Activated CD8-positive, alpha-beta memory T cell treated with anti-CD3 and anti-CD28 coated beads, Interleukin-2, amount 50 U/mL, for 1 hour (primary cell): ENCODE measurements around the gene BRSK2.

Experiments
- DNase-seq: peaks from one replicate; pipeline ENCODE4 v3.0.0-alpha.2; 2020; ENCODE audit errors: extremely low read depth

The BRSK2 gene

GRCh38 chr11:1468002-1468401 is 78.3 kb downstream of the BRSK2 start:
- no peak for DNase-seq

GRCh38 chr11:1468473-1469066 is 78.8 kb downstream of the BRSK2 start:
- no peak for DNase-seq

GRCh38 chr11:1469287-1469910 is 79.7 kb downstream of the BRSK2 start:
- DNase-seq = no peak

- DNase-seq = no peak
Observed at GRCh38 chr11:1469911-1470680, 80.4 kb downstream of the BRSK2 start.

GRCh38 chr11:1470681-1471611 is 81.2 kb downstream of the BRSK2 start:
- no peak for DNase-seq

DNA sequence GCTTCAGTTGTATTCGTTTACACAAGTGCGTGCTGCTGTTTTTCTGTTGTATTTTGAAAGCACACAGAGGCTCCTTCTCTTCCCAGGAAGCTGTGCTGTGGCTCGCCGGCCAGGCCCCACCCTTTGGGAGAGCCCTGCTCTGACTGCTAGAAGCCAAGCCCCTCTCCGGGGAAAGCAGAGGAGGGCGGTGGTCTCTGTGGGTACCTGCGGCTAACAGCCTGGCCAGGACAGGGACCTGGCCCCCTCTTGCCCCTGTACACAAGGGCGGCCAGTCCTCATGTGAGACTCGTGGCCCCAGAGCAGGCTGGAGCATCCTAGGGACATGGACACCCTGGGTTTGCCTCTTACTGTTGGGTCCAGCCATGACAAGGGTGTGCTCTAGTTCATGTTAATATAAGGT is 82.0 kb downstream of the BRSK2 start:
- DNase-seq = no peak

- no peak for DNase-seq
Observed at GRCh38 chr11:1472180-1473005, 82.7 kb downstream of the BRSK2 start.

GRCh38 chr11:1473011-1473628 is 83.4 kb downstream of the BRSK2 start:
- no peak for DNase-seq

- no peak for DNase-seq
Observed at GRCh38 chr11:1473786-1474185, 84.1 kb downstream of the BRSK2 start.

GRCh38 chr11:1475841-1476240 is 86.1 kb downstream of the BRSK2 start:
- DNase-seq = no peak

DNA sequence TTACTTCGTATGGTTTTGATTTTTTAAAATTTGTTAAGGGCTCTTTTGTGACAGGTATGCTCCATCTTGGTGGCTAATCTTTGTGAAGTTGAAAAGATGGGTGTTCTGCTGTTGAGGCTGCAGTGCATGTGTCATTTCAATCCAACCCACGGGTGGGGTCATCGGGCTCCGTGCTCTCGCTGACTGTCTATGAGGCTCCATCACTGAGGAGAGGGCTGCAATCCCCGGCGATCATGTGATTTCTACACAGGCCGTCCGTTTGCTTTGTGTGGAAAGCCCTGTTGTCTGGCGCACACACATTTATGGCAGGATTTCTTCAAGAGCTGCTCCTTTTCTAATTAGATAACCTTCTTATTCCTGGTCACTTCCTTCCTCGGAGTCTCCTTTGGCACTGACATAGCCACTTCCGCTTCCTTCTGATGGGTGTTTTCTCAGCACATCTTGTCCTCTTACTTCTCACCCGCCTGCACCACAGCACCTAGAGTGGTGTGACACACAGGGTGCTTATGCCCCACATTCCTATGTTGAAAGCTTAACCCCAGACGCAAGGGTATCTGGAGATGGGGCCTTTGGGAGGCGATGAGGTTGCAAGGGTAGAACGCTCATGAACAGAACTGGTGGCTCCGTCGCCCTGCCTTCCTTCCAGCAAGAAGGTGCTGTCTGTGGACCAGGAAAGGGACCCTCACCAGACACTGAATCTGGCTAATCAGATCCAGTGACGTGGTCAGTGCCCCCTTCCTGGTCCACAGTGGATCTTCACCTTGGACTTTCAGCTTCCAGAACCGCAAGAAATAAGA is 87.4 kb downstream of the BRSK2 start:
- no peak for DNase-seq

DNA sequence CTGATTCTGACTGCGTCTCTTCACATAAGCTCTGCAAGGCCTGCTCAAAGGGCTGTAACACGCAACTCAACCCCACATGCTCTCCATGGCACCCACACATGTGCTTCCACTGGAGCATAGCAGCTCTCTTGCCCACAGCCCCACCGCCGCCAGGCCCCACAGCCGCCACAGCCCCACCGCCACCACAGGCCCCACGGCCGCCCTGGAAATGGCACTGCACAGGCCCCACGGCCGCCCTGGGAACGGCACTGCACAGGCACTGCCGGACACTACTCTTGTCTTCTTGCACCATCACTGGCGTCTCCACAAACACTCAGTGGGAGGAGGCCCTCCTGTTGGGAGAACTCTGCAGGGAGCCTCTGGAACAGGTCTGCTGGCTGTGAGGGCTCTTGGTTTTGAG is 88.3 kb downstream of the BRSK2 start:
- no peak for DNase-seq

- no peak for DNase-seq
Observed at GRCh38 chr11:1478544-1478943, 88.8 kb downstream of the BRSK2 start.

DNA sequence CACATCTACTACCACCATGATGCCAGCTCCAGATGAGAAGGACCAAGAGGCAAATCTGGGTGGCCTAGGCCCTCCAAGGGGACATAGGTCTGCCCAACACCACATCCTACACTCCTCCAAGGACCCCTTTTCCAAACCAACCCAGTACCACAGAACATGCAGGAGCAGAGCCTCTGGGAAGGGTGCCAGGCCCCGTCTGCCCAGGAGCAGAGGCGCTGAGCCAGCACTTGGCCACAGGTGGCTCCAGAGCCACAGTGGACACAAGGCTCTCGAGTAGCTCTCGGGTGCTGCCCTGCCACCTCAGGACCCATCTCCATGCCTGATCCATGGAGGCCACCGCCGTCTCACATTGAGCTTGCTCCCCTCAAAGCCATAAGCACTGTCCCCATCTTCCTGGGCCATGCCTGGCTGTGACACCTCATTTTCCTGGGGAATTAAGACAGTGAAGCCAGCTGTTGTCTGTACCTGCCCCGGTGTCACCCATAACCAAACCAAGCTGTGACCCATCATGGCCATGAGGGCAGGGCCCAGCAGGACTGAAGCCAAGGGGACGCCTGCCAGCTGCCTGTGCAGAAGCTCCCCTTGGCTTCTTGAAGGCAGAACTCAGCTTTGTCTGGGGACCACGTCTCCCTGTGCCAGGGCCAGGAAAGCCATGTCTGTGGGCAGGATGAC is 89.4 kb downstream of the BRSK2 start:
- DNase-seq = no peak

DNA sequence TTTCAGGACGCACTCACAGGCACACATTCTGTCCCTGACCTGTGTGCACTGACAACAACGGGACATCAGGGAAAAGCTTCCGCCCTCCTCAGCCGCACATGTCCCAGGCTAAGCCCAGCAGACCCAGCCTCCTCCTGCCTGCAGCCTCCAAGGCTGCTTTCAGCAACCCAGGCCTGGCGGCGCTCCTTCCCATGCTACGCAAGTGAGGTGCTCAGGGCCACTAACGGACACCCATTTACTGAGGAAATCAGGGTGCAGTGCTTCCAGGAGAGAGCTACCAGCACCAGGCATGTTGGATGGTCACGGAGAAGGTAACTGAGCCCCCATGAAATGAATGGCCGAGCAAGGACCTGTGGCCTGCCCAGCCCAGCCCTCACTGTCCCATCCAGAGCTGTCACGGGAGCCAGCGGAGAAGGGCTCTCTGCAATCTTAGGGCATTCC is 90.0 kb downstream of the BRSK2 start:
- DNase-seq = no peak

DNA sequence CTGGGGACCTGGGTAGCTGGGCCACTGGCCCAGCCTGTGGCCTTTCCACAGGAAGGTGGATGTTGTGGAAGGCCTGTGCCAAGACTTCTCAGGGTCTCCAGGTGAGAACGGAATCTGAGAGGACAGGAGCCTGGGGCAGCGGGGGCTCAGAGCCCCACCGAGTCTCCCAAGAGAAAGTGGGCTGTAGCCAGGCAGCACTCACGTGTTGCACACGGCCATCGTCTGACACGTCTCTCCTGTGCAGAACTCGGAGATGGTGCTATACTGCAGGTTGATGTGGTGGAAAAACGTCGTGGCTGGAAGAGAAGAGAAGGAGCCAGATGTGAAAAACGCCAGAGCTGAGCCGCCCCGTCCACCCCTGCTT is 90.4 kb downstream of the BRSK2 start:
- no peak for DNase-seq

- no peak for DNase-seq
Observed at GRCh38 chr11:1480555-1481482, 91.1 kb downstream of the BRSK2 start.

GRCh38 chr11:1481483-1481825 is 91.7 kb downstream of the BRSK2 start:
- DNase-seq = no peak
